HG03196 (cell line): Measurements from ENCODE around the gene LSAMP.

Experiments
- ATAC-seq: cut with Tn5 transposase; IDR thresholded peaks from one replicate; pipeline ENCODE4 v1.9.1; 2021; ENCODE audit not compliant: unreplicated experiment

LSAMP gene

DNA sequence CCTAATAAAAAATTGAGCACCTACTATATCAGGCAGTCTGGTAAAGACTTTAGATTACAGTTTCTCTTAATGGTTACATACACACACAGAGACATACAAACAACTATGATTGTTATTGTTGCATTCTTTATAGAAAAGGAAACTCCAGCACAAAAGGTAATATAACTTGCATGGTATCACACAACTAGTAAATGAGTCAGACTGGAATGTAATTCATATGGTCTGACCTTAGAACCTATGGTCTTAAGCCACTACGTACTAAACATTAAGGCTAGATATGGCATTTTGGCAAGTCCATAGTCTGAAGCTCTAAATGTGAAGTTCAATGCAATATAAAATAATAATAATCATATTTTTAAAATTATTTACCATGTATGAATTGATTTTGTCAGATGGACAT, 380.6 kb downstream of the LSAMP start:
- ATAC-seq, result no peak

DNA sequence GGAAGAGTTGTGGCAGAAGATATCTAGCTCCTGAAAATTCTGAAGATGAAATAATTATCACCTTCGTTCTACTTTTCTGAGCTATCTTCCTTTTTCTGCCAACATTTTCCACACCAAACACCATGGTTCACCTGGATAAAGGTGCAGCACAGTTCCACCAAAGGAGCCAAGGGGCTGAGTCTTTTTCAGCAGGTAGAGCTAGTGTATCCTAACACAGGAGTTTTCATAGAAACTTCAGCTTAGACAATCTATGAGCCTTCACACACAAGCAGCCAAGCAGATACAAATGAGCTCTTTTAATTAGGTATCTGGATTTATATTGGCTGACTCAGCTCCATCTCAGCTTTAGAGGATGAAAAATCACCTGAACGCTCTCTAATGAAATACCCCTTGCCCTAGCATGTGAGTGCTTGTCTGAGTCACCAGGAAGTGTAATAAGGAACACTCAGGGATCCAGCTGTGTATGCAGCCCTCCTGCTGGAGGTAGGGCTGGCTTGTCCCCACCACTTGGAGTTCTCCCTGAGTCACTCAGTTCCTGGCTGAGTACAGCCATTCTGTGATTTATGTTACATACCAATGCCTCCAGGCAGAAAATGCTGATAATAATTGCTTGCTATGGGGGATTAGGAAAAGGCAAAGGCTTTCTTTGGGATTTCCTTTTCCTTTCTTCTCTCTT, 385.7 kb downstream of the LSAMP start:
- no peak for ATAC-seq

DNA sequence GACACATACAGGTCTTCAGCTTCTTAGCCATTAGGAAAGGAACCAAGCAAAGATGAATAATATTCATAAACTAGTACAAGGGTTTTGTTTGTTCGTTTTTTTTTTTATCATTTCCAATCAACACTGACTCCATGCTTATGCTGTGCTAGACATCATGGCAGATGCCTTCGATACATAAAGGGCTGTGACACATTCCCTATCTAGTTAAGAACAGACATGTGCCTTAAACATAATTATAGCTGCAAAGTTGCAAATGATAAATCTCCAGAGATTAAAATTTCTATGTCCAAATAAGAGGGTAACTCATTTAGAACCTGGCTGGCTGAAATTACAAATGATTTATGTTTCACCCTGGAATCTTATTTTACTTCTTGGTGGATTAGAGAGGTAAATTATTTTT, 386.4 kb downstream of the LSAMP start:
- ATAC-seq, result no peak

DNA sequence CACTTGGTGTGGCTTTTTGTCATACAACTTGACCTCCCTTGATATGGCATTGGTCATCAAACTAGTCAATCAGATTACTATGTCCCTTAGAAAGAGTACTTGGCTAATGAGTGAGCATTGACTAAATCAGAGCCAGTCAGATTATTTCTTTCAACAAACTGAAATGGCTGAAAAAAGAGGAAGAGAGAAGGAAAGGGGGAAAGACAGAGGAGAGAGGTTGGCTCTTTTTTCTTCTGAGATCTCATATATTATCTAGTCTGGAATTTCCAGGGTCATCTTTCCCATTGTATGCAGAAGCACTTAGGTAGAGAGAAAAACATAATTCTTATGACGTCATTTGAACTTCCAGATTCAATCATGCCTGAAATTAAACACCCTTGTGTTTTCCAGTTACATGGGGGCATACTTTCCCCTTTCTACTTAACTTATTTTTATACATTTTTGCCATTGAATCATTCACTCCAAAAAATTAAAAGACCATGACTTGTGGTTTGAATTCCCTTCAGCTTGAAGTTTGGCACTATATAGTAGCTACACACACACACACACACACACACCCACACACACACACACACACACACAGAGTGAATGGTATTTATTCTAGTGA, 387.8 kb downstream of the LSAMP start:
- no peak for ATAC-seq

DNA sequence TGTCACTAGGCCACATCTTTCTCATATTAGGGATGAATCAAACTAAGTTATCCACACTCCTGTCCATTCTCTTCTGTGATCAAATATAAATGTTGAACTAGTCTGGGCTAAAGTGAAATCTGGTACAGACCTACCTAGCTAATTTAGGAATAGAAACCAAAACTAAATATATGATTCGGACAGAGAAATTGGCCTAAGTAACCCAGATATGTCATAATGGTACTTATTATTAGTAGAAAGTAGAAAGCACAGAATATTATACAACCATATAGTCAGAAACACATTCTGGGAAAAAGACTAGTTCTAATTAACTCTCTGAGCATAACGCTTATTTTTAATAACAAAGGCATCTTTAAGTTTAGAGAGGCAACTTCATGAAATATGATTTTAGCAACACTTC, 389.0 kb downstream of the LSAMP start:
- peak; percentile 81 for ATAC-seq

DNA sequence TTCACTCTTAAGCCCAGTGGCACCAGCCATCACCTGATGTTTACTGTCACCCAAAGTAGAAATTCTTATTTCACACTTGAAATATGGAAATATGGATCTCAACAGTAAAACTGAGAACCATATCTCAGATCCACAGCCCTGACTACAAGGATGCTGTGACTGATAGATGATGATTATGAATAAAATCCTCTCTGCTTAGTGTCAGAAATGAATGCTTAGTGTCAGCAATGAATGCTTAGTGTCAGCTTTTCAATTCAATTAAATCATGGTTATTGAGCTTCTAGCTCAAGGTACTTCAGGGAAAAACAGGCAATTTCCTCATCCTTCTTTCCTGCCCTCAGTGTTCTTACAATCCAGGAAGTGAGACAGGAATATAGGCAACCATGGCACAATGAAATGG, 392.3 kb downstream of the LSAMP start:
- no peak for ATAC-seq

DNA sequence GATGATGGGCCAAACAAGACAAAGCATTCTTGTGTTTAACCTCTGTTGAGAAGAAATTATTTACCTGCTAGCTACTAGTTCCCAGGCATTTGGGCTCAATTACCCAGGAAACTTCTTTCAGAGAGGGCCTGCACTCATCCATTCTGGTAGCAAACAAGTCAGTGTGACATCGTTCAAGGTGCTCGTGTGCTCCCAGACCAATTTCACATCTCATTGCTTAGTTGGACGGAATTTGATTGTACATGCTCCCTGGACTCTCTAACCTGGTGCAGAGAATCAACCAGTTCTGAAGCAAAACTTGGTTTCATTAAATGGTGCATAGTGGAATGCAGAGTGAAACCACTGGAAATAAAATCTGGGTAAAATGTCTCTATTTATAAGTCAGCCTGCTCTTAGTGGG, 392.7 kb downstream of the LSAMP start:
- ATAC-seq, result no peak

DNA sequence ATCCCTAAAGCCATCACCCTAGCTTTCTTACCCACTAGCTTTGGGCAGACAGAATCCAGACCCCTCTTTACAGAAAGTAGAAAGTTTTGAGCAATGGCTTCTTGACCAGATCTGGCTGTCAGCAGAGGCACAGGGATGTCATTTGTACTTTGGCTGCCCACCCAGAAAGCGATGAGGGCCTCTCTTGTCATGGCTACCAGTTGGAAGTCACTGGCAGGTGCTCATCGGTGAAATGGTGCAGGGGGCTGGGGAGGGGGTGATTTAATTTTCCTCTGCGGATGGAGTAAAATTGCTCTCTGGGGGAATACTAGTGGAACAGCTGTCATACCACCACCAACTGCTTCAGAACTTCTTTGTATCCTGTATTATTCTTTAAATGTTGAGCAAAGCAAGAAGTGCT, 393.7 kb downstream of the LSAMP start:
- ATAC-seq, result no peak

DNA sequence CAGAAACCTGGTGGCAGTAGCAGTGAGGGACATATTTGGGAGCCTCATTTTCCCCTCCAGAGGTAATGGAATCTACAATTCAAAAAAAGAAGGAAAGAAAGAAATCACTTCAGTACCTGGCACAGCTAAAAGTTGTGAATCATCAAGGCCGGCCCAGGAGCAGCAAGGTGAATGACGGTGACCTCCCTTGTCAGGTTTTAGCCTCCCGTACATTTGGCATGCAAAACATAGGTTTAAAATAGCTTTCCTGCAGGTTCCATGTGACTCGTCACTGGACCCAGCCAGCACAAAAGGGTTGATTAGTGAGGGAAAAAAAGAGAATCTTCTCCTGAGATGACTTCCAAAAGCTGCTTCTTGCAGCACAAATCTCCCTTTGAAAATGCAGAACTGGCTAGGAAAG, 394.2 kb downstream of the LSAMP start:
- no peak for ATAC-seq

DNA sequence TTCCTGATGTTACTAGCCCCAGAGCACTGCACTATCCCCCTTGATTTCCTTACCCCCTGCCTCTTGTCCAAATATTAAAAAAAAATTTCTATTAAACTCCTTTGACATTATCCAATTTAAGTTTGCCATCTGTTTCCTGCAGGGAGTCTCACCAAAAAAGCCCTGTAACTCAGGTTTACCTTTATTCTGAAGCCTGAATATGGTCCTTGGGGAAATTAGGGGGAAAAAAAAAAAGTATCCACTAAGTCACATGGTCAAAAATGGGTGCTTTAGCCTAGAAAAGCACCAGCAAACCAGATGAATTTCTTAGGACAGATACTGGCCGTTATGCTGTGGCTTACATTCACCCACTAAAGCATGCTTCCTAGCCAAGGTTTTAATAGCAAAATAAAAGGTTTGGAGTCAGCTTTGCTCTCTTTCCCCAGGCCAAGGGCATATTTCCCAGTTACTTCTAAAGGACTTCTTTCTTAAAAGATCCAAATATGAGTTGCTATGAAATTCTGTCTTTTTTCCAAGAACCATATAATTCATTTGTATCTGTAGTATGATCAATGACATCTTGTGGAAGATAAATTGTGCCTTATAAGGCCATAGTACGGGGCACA, 394.9 kb downstream of the LSAMP start:
- no peak for ATAC-seq

DNA sequence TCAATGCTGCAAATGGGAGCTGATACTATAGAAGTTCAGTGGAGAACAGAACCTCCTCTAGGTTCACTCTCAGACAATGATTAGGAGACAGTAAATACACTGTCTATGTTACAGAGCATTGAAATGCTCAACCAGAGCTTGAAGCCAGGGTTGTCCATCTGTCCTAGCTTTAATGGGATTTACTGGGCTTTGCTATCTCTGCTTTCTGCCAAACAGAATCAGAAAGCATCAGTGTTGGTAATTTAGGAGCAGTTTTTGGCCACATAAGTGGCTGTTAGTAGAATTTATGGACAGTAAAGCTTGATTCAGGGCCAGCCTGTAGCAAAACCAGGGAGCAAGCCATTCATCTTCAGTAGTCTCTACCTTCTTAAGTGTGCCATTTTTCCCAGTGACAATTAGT, 396.3 kb downstream of the LSAMP start:
- no peak for ATAC-seq

DNA sequence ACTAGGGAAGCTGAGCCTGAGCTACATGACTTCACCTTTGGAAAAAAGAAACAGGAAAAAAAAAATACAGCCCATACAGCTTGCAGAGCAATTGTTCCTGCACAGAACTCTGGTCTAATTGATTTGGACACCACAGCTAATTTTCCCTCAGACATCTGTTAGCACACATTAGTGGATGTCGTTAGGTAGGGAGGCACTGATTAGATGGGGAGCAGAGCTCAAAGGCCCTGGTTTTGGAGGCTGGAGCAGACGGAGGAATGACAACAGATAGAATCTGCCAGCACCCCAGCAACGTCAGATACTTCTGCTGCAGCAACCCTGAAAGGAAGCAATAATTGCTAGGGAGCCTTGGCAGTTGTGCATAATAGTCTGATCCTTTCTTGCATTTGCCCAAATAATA, 398.9 kb downstream of the LSAMP start:
- no peak for ATAC-seq

DNA sequence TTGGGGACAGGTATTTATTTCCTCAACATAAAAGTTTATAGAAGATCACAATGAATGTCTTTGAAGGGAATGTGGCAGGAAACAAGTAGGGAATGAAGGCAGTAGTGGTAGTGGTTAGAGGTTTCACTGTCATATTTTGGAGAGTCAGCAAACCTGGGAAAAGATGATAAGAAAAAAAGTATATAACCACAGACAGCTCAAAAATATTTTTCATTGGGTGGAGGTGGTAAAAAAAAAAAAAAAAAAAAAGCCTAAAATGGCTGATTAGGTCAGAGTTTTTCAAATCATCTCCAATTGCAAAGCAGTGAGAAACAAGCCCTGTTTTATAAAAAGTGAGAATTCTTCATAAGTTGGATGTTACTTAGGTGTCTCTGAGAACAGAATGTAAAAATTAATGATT, 400.0 kb downstream of the LSAMP start:
- no peak for ATAC-seq

DNA sequence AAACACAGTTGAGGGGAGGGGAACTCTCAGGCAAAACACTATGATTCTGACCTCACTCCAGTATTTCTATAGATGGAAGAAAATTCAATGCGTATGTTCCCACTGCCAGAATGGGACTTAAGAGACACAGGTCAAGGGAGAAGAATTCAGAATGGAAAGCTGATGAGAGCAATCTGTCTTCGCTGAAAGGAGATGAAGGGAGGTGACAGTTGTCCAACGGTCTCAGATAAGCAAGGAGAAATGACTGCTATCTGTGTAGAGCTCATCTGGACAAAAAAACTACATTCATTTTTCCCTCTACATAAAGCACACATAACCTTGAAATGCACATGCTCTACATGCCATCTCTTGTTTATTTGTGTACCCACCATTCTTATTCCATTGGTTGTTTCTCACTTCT, 405.1 kb downstream of the LSAMP start:
- no peak for ATAC-seq

DNA sequence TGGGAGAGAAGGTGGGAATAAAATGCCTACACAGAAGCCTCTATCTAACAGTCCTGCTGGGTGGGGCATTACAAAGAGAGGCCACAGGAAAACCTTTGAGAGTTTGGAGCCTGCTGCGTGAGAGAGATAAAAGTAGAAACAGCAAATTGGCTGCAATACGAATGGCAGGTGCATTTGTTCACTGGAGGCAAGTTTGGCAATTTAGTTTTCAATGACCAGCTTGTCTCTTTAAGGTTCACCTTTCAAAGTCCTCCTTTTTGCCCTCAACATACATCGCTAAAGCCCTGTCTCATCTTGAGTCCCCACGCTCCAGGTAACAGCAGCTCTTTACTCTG, 405.7 kb downstream of the LSAMP start:
- no peak for ATAC-seq

DNA sequence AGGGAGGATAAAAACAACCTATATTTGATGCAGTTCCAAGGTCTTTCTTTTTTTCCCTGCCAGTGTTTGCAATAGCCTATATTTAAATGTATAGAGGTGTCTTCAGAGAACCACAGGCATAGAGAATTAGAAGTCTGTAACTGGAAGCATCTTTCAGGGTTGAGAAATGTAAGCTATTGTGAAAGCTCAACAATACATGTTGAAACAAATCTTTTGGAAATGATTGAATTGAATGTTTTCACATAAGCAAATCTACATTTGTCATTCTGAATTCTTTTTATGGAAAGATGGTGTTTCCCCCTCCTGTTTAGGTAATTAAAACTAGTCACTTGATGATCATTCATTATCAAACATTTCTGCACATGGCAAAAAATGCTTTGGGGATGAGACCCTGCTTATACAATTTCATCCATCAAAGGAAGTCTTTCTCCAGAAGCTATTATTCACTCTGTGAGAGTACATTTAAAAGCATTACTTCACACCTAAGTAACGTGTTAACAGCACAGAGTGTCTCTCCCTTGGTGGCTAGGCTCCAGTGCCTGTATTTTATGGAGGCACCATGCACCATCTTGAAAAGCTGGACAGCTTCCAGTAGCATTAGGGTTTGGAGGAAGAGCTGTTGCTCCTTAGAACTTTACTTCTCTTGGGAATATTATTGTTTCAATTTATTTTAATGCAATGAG, 406.2 kb downstream of the LSAMP start:
- peak; percentile 15 for ATAC-seq

DNA sequence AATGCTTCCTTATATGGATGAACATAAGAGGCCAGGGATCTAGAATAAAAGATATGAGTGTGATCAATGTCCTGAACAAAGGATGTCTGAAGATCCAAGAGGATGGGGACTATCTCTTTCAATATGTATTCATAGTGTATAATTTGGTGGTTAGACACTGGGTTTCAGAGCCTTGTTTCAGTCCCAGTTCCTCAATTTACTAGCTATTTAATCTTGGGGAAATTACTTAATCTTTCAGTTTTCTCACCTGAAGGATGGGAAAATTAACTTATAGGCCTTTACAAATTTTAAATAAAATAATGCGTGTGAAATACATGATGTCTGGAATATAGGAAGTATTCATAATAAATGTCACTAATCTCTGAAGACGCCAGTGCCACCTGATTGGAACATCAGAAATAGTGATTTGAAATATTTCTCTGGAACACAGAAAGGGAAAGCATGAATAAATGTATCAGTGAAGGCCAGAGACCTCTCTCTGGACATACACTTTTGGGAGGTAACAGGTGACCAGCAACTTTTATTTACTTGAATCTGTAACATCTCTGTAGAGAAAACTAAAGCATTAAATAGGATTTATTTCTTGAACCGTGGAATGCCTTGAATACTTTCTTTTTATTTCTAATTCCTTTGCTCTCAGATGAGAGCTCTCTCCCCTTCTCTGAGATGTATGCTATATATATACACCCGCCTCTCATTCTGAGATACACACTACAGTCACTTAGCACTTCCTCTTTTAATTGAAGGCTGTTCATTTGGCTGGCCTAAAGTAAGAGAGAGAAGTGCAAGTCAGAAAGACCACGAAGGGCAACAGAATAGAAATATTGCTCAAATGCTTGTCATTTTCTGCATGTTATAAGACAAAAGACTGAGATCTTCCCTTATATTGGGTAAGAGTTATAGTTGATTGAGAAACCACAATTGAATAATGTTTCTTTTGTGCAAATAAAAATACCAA, 407.1 kb downstream of the LSAMP start:
- ATAC-seq, result peak; percentile 96

DNA sequence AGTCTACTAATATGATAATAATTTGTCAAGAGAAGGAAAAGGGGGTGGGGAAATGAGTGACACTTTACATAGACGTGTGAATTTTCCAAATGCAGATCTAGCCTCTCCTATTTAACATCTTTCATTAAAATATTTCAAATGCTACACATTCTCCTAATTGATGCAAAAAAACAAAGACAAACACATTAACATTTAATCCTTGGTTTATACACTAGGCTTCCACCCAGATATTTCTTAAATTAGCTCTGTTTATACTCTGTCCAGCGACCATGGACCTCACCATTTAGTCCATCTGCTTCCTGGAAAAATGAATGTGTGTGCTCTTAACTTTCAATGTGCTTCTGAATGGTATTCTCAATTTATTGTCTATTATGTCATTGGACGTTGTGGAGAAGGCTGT, 409.9 kb downstream of the LSAMP start:
- no peak for ATAC-seq

DNA sequence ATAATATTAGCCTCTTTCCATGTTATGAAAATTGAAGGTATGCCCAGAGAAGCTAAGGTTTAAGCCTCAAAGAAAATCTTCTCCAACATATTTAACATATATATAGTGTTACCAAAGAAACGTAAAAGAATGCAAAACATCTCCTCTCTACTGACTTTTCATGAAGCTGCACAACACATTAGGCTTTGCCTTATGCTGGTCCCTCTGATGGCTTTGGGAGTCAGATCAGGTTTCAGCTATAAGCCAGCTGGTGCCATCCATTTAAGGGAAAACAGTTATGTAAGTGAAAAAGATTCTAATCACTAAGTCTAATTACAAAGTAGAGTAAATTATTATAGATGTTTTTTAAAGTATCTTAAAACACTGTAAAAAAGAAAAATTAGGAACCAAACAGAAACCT, 410.5 kb downstream of the LSAMP start:
- no peak for ATAC-seq

DNA sequence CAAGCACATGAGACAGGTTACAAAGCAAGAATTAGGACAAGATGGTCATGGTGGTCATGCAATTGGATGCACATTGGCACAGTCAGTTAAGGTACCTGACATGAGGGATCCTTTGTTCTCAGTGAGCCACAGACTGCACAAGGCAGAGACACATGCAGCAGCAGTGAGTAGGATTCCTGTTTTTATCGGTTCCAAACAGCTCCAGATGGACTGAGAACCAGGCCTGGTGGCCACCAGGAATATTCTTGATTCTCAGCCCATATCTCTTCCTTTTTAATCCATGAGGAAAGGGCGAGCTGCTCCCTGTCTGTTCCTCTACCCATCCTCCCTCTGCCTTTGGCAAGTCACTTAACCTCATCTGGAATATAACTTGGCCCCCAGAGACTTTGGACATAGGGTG, 411.2 kb downstream of the LSAMP start:
- ATAC-seq, result no peak

DNA sequence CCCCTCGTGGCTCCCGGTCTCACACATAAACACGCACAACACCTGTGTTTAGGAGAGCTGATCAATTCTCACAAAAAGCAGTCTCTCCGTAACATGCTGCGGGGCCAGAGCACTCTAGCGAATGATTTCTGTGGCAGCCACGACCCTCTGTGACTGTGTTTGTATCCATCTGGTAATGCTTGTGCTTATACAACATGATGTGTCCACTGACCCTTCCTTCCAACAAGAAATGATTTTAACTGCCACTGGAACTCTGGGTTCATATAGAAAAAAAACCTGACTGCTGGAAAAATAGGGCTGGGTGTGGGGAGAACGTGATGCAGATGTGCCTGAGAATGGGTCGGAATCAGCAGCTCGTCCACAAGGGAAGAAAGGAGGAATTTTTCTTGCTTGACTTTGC, 411.8 kb downstream of the LSAMP start:
- no peak for ATAC-seq
